Ovary (tissue), 3 donors: ENCODE results near the gene HCN4.

Experiments used
- CTCF ChIP-seq, 3 donors: fragments of 450-650 bp in 2 of 3; fragments of 200-600 bp in 1 of 3; IDR thresholded peaks; one replicate each; pipeline versions ENCODE4 v1.5.1 to v1.8.0; 2016 to 2022; ENCODE audit warnings: antibody characterized with exemption in 3 of 3, mild to moderate bottlenecking in 1 of 3
- POLR2A ChIP-seq: fragments of 450-650 bp; IDR thresholded peaks from one replicate; pipeline ENCODE4 v1.6.1; 2017; ENCODE audit warnings: antibody characterized with exemption, mild to moderate bottlenecking, moderate library complexity
- donor health status: DM: no; HTN: no; CAD: no.

- TF ChIP-seq CTCF (IDR thresholded peaks at IDR 0.05), result no peak
- no peak for TF ChIP-seq POLR2A
These were observed 30.7 kb downstream of the HCN4 start for GRCh38 chr15:73338058-73338457.
